Caco-2 (cell line): ENCODE data around the gene FGFRL1. TPM values are rescaled to one million over a fixed set of nuclear protein-coding genes. Genes with fewer than 3 reads are reported as not detected.

ENCODE experiments used
- BruUV-seq: library from RNA; stranded (reverse); fragments of 400-500 nt; replicated peaks from 2 replicates; lab custom pipeline; 2021; lab: Mats Ljungman, UMichigan
- CTCF ChIA-PET: fragments of 300-600 bp; sonication (Branson Sonifier 250); formaldehyde crosslinking; loops from one replicate; lab custom pipeline; 2022; ENCODE audit warnings: antibody characterized with exemption; lab: Charles Lee
- POLR2A ChIA-PET: fragments of 300-600 bp; sonication (Branson Sonifier 250); formaldehyde crosslinking; loops from one replicate; lab custom pipeline; 2022; ENCODE audit warnings: antibody characterized with exemption; lab: Charles Lee
- DNase-seq, 2 experiments: peaks; one replicate each; pipeline versions ENCODE4 v3.0.0 to v3.0.0-alpha.2; 2020 to 2022
- H3K27me3 ChIP-seq: replicated peaks from 2 replicates; pipeline ENCODE4 v1.6.0; 2011; ENCODE audit warnings: low read length; ENCODE audit not compliant: control insufficient read depth, insufficient read depth
- H3K36me3 ChIP-seq: 2 replicates; pipeline ENCODE4 v1.5.1; 2011; ENCODE audit warnings: low read length; ENCODE audit not compliant: control insufficient read depth, insufficient read depth
- H3K4me1 ChIP-seq: fragments of 250-450 bp; sonication (Bioruptor Pico); 2 replicates; pipeline ENCODE4 v1.5.1; 2020; ENCODE audit warnings: mild to moderate bottlenecking
- H3K4me3 ChIP-seq: 2 replicates; pipeline ENCODE4 v1.5.1; 2011; ENCODE audit warnings: low read depth, mild to moderate bottlenecking, control low read depth, low read length
- H3K9me3 ChIP-seq: fragments of 250-450 bp; sonication (Bioruptor Pico); 2 replicates; pipeline ENCODE4 v1.5.1; 2020; ENCODE audit warnings: mild to moderate bottlenecking, moderate library complexity
- H3K27ac Mint-ChIP-seq: one replicate; pipeline ENCODE4 v1.8.0; 2022; ENCODE audit warnings: mixed read lengths; ENCODE audit not compliant: unreplicated experiment
- H3K27me3 Mint-ChIP-seq: one replicate; pipeline ENCODE4 v1.8.0; 2022; ENCODE audit warnings: mixed read lengths; ENCODE audit not compliant: insufficient read depth, unreplicated experiment
- H3K36me3 Mint-ChIP-seq: one replicate; pipeline ENCODE4 v1.8.0; 2022; ENCODE audit warnings: mild to moderate bottlenecking, mixed read lengths; ENCODE audit not compliant: insufficient read depth, unreplicated experiment
- H3K4me1 Mint-ChIP-seq: one replicate; pipeline ENCODE4 v1.8.0; 2022; ENCODE audit warnings: low read depth, mixed read lengths; ENCODE audit not compliant: unreplicated experiment
- H3K4me3 Mint-ChIP-seq: one replicate; pipeline ENCODE4 v1.8.0; 2022; ENCODE audit warnings: mild to moderate bottlenecking, moderate library complexity, mixed read lengths; ENCODE audit not compliant: unreplicated experiment
- H3K9me3 Mint-ChIP-seq: one replicate; pipeline ENCODE4 v1.8.0; 2022; ENCODE audit warnings: mixed read lengths; ENCODE audit not compliant: unreplicated experiment
- CTCF ChIP-seq, 2 experiments: fragments of 200-600 bp in 1 of 2; IDR thresholded peaks; 1 replicate in 1 of 2; 2 replicates in 1 of 2; pipeline versions ENCODE4 v1.5.1 to v1.8.0; 2011 to 2022; ENCODE audit warnings: antibody characterized with exemption in 1 of 2, control low read depth in 1 of 2, inconsistent platforms in 1 of 2, low read depth in 1 of 2, low read length in 1 of 2, mild to moderate bottlenecking in 1 of 2, moderate library complexity in 1 of 2; ENCODE audit not compliant: insufficient read depth in 1 of 2, severe bottlenecking in 1 of 2, unreplicated experiment in 1 of 2
- intact Hi-C: fragments of 100-400 bp; cut with micrococcal nuclease; formaldehyde crosslinking; loops from one replicate; pipeline ENCODE4 v1.10.0; 2022; ENCODE audit not compliant: unreplicated experiment
- total RNA-seq: library from RNA; stranded (reverse); gene quantifications from 2 replicates; pipeline ENCODE4 v1.2.3, GENCODE V29; 2022

Gene FGFRL1
- total RNA-seq, 1 experiment from 2014 or later, result 26.0 TPM

- H3K9me3 Mint-ChIP-seq, result no peaks in the 10 kb centered on the region
- ChIA-PET CTCF (interaction anchor here (0.7 to 1.2 kb wide), 2 partner anchors 11 to 14 kb away, joined by 3 read pairs; no protein-coding TSS in a partner anchor), POLR2A (no interaction called here)
Measured at GRCh38 chr4:1050486-1051213, 39.2 kb downstream of the FGFRL1 start.

GRCh38 chr4:1051472-1051871, 40.0 kb downstream of the FGFRL1 start:
- H3K4me3 Mint-ChIP-seq, result no peak overlapping the region
- TF ChIP-seq CTCF (IDR thresholded peaks at IDR 0.05; ENCODE audit: insufficient read depth in 1 of 2, low read depth in 1 of 2, low read length in 1 of 2, severe bottlenecking in 1 of 2, unreplicated experiment in 1 of 2), result no peak
- no peaks in the 10 kb centered on the region for H3K4me1 Mint-ChIP-seq
- Histone ChIP-seq H3K36me3 (no peaks in the 10 kb centered on the region), H3K27me3 (no peaks in the 10 kb centered on the region), H3K4me3 (no peak overlapping the region), H3K4me1 (peaks cover 4% of the 10 kb centered on the region; the same call in 1 of the 2 replicates), H3K9me3 (no peaks in the 10 kb centered on the region)
- intact Hi-C loops, result no loop called here
- BruUV-seq, result no TSS peak
- DNase-seq, result no peak
- H3K36me3 Mint-ChIP-seq, result no peaks in the 10 kb centered on the region
- POLR2A ChIA-PET, result no interaction called here
- no peaks in the 10 kb centered on the region for H3K9me3 Mint-ChIP-seq
- H3K27me3 Mint-ChIP-seq, result peaks cover 9% of the 10 kb centered on the region
- CTCF ChIA-PET, result interaction anchor here (0.7 to 1.2 kb wide), 2 partner anchors 10 to 13 kb away, joined by 3 read pairs; no protein-coding TSS in a partner anchor
- H3K27ac Mint-ChIP-seq, result no peak overlapping the region

More at GRCh38 chr4:1050486-1051213, 39.2 kb downstream of the FGFRL1 start:
- H3K4me1 ChIP-seq, result peaks cover 4% of the 10 kb centered on the region
- intact Hi-C loops, result no loop called here
- Mint-ChIP-seq H3K36me3 (no peaks in the 10 kb centered on the region), H3K27ac (no peak overlapping the region), H3K4me1 (no peaks in the 10 kb centered on the region), H3K4me3 (no peak overlapping the region), H3K27me3 (peaks cover 9% of the 10 kb centered on the region)
- peak in 1 of 2 experiments; percentile 7 for DNase-seq
- TF ChIP-seq CTCF (IDR thresholded peaks at IDR 0.05; ENCODE audit: insufficient read depth in 1 of 2, low read depth in 1 of 2, low read length in 1 of 2, severe bottlenecking in 1 of 2, unreplicated experiment in 1 of 2), result no peak
- no peaks in the 10 kb centered on the region for H3K9me3 ChIP-seq
- H3K27me3 ChIP-seq, result no peaks in the 10 kb centered on the region
- no TSS peak for BruUV-seq
- H3K36me3 ChIP-seq, result no peaks in the 10 kb centered on the region
- H3K4me3 ChIP-seq, result no peak overlapping the region

- Histone ChIP-seq H3K4me3 (no peak overlapping the region), H3K36me3 (no peaks in the 10 kb centered on the region), H3K9me3 (no peaks in the 10 kb centered on the region), H3K4me1 (no peaks in the 10 kb centered on the region), H3K27me3 (no peaks in the 10 kb centered on the region)
- CTCF ChIA-PET, result no interaction called here
- no peaks in the 10 kb centered on the region for H3K4me1 Mint-ChIP-seq
- POLR2A ChIA-PET, result no interaction called here
- intact Hi-C loops, result no loop called here
- H3K27me3 Mint-ChIP-seq, result peaks cover 9% of the 10 kb centered on the region
- no peak overlapping the region for H3K27ac Mint-ChIP-seq
- no peak for TF ChIP-seq CTCF (IDR thresholded peaks at IDR 0.05; ENCODE audit: insufficient read depth in 1 of 2, low read depth in 1 of 2, low read length in 1 of 2, severe bottlenecking in 1 of 2, unreplicated experiment in 1 of 2)
- H3K4me3 Mint-ChIP-seq, result no peak overlapping the region
- no peaks in the 10 kb centered on the region for H3K36me3 Mint-ChIP-seq
- DNase-seq, result no peak
- H3K9me3 Mint-ChIP-seq, result no peaks in the 10 kb centered on the region
- BruUV-seq, result no TSS peak
Measured at GRCh38 chr4:1052231-1052671, 40.8 kb downstream of the FGFRL1 start.
